GM23248 (cell line): ENCODE data around the gene LRRN4.

Experiments
- EZH2 ChIP-seq: fragments of 200-600 bp; sonication (generic); IDR thresholded peaks from 2 replicates; pipeline ENCODE4 v1.6.1; 2018; ENCODE audit warnings: antibody characterized with exemption, mild to moderate bottlenecking; ENCODE audit not compliant: insufficient read depth, poor library complexity, severe bottlenecking
- EZH2phosphoT487 ChIP-seq: fragments of 200-600 bp; sonication (generic); IDR thresholded peaks from 2 replicates; pipeline ENCODE4 v1.6.1; 2018; ENCODE audit warnings: antibody characterized with exemption, moderate library complexity, mild to moderate bottlenecking, low read depth; ENCODE audit not compliant: insufficient read depth

GRCh38 chr20:6055161-6055783 is 1.4 kb upstream of the LRRN4 start:
- TF ChIP-seq EZH2 (no peak), EZH2phosphoT487 (no peak)
